Loucy (cell line): Measurements from ENCODE around the gene MRTFA.

ENCODE experiments used
- EZH2phosphoT487 ChIP-seq: fragments of 200-600 bp; IDR thresholded peaks from 2 replicates; pipeline ENCODE4 v1.6.1; 2018; ENCODE audit warnings: antibody characterized with exemption, mild to moderate bottlenecking, moderate library complexity, borderline replicate concordance
- TF ChIP-seq, protein P1 (sequence below): fragments of 200-600 bp; sonication (generic); conservative IDR thresholded peaks from 2 replicates; pipeline ENCODE4 v1.5.1; 2014; ENCODE audit warnings: mild to moderate bottlenecking, antibody characterized with exemption, low read length

DNA sequence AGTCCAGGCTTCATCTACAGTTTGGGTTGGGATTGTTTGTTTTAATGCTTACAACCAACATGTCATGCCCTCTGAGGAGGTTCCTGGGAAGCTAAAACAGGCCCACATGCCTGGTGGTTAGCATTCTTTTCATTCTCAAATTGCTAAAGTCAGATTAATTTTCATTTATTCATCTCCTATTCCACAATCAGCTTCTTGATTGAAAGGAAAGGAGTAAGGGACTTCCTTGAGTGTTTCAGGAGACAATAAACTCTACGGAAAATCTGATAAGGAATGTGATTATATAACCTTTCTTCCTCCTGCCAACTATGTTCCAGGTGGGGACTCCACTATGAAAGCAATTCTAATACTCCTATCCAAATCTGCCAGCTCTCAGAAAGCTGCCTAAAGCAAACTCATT is 30.8 kb downstream of the MRTFA start:
- TF ChIP-seq, protein P1, sequence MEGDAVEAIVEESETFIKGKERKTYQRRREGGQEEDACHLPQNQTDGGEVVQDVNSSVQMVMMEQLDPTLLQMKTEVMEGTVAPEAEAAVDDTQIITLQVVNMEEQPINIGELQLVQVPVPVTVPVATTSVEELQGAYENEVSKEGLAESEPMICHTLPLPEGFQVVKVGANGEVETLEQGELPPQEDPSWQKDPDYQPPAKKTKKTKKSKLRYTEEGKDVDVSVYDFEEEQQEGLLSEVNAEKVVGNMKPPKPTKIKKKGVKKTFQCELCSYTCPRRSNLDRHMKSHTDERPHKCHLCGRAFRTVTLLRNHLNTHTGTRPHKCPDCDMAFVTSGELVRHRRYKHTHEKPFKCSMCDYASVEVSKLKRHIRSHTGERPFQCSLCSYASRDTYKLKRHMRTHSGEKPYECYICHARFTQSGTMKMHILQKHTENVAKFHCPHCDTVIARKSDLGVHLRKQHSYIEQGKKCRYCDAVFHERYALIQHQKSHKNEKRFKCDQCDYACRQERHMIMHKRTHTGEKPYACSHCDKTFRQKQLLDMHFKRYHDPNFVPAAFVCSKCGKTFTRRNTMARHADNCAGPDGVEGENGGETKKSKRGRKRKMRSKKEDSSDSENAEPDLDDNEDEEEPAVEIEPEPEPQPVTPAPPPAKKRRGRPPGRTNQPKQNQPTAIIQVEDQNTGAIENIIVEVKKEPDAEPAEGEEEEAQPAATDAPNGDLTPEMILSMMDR = no peak
- TF ChIP-seq EZH2phosphoT487 = no peak
